HG02763 (cell line): Measurements from ENCODE around the gene MAPK11.

Source experiments
- ATAC-seq: cut with Tn5 transposase; IDR thresholded peaks from one replicate; pipeline ENCODE4 v1.9.1; 2021; ENCODE audit warnings: mild to moderate bottlenecking, moderate library complexity; ENCODE audit not compliant: unreplicated experiment

Gene MAPK11

GRCh38 chr22:50308597-50308935 lies 38.4 kb upstream of the MAPK11 start:
- ATAC-seq = no peak

DNA sequence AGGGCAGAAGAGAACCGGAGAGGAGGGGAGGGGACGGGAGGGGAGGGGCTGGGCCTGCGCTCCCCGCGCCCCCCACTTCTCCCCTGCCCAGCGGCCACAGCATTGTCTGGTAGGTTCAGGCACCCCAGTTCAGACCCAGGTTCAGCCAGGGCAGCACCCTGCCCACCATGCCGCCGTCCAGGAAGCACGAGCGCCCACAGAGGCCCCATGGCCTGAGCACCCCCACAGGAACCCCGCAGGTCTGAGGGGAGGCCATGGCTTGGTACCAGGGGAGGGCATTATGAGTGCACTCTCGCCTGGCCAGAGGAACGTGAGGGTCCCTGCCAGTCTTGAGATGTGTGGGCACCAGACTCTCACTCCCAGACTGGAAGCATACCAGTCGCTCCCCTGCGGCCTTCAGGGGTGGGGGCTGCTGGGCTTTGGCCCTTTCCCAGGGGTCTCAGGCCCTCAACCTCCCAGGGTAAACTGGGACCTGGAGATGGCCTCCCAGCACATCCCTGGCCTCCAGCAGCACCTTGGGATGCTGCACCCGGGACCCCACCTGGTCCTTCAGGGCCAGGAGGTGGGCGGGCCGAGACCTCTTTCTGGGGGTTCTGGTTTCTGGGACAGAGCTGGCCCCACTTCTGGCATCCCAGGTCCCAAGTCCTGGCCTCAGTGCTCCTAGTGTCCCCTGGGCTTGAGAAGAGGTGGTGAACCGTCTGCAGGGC lies 37.9 kb upstream of the MAPK11 start:
- ATAC-seq = no peak

- ATAC-seq = no peak
These were observed 36.9 kb upstream of the MAPK11 start, which contains the start of gene PLXNB2 for GRCh38 chr22:50306753-50307749. Gene PLXNB2 (minus strand): TSS chr22:50307646. CDS start chr22:50290584, 17,062 bp downstream.

- peak; percentile 34 for ATAC-seq
These were observed 35.9 kb upstream of the MAPK11 start for GRCh38 chr22:50305923-50306566.

- peak; percentile 8 for ATAC-seq
These were observed 35.3 kb upstream of the MAPK11 start for GRCh38 chr22:50305393-50305922.

- ATAC-seq = no peak
These were observed 34.6 kb upstream of the MAPK11 start for GRCh38 chr22:50304528-50305392.

- no peak for ATAC-seq
These were observed 33.8 kb upstream of the MAPK11 start for GRCh38 chr22:50303848-50304527.

DNA sequence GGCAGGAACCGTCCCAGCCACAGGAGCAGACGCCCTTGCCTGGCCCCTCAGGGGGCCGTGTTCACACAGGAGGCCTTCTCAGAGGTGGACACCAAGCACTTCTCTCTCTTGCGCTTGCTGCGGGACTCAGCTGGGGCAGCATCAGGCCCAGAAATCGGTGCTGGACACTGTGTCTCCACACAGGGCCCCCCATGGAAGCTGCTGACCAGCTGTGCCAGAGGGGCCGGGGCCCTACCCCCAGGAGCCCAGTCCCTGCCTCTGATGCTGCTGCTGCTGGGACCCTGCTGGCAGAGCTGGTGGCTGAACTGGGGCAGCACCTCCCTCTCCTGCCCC lies 33.3 kb upstream of the MAPK11 start:
- ATAC-seq = no peak

DNA sequence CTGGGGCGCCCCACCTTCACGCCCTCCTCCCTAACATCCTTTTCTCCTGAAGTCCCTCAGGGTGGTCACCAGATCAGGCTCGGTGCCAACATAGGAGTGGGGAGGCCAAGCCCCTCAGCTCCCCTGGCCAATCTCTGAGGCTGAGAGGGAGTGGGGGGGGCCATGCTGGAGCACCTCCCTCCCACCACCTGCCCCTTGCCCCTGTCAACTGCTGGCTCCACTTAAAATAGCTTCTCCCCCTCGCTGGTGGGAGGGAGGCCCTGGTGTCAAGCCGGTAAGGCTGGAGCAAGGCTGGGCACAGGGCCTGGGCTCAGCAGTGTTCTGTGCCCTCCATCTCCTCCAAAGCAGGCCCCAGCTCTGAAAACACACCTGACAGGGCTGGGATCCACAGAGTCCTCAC lies 32.4 kb upstream of the MAPK11 start:
- ATAC-seq = no peak

DNA sequence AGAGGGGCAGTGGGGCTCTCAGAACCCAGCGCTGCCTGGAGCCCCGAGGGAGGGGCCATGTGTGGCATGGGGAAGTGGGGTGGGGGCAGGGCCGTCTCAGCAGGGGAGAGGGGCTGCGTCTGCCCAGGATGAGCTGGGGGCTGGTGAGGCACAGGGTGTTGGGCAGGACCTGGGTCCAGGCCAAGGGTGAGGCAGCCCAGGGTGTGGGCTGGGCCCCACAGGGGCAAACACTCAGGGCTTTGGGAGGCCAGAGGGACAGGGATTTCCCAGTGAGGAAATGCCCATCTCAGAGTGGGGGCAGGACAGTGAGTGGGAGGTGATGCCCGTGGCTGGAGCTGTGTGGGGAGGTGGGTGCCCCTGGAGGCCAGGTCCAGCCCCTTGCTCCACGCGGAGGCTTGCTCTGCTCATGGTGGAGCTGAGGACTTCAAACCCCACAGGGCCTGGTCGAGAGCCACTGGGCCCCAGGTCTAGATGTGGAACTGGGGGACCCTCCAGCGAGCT lies 31.9 kb upstream of the MAPK11 start:
- ATAC-seq = no peak

GRCh38 chr22:50301581-50301991 lies 31.4 kb upstream of the MAPK11 start:
- no peak for ATAC-seq

DNA sequence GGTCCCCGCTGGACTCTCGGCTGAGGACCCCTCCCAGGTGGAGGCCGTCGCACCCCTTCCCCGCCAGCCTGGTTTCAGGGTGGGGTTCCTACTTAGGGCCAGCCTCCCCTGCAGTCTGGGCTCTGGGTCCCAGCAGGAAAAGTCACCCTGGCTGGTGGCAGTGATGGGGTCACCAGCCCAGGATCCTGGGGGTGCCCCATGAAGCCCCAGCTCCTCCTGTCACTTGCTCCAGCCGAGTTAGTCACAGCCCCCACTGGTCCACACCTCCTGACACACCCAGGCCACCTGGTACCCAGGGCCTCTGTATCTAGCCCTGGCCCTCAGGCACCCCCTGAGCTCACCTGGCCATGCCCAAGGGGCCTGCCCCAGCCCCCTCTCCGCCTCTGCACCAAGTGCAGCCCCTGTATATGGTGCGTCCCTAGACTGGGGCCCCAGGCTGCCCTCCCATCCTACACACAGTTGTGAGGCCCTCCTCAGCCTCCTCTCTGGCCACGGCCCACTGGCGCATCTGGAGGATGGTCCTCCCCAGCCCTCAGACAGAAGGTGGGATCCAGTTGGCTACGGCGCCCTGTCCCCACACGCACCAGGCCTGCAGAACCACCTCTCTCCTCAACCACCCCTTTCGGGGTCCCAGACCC lies 30.6 kb upstream of the MAPK11 start:
- ATAC-seq = no peak

- ATAC-seq = no peak
These were observed 29.8 kb upstream of the MAPK11 start for GRCh38 chr22:50299785-50300619.

DNA sequence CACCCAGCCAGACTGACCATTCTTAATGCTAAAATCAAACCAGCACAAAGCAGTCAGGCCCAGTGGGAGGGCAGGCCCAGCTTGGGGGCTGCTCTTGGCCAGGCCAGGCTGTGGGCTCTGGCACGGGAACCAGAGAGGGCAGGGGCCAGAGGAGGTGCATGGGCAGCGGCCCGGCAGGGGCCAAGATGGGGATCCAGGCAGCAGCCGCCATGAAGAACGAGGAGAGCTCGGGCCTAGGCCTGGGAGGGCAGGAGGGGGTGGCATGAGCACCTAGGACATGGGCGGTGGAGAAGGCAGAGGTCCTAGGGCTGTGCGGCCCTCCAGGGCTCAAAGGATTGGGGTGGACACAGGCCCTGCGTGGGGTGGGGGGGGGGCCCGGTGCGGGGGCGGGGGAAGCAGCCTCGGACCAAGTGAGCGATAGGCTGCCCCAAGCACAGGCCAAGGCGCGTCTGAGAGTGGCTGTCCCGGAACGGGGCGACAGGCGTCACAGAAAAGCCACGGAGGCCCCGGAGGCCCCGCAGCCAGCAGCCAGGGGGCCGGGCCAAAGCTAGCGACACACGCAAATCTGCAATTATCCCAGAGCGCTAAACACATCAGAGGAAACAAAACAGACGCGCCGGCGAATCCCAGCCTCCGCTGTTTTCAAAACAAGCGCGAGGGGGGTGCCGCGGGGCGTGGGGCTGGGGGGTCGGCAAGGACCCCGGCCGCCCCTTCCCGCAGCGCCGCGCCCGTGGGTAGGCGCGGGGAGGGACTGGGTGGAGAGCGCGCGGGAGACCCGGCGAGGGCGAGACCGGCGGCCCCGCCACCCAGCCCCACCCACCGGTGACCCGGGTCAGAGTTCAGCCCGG lies 29.0 kb upstream of the MAPK11 start:
- no peak for ATAC-seq

DNA sequence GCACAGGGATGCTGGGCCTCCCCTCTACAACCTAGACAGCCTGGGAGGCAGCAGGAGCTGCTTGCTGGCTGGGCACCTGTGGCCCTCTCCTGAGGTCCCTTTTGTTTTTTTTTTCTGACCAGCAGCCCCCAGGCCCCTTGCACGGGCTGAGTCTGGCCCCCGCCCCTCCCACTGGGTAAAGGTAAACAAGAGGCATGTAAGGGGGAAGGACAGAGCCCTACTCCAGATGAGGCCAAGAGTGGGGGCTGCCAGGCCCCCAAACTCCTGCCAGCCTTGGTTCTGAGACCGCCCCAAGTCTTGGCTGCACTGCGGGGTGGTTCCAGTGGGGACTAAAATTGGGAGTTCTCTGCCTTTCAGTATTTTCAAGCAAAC lies 28.1 kb upstream of the MAPK11 start:
- no peak for ATAC-seq

- no peak for ATAC-seq
These were observed 27.5 kb upstream of the MAPK11 start for GRCh38 chr22:50297510-50298265.
